MM.1S (cell line): Measurements from ENCODE around the gene WWC2.

Experiments used
- EZH2phosphoT487 ChIP-seq: fragments of 300-600 bp; sonication (generic); IDR thresholded peaks from 2 replicates; pipeline ENCODE4 v1.6.1; 2018; ENCODE audit warnings: antibody characterized with exemption, low read length
- TF ChIP-seq, protein P1 (sequence below): fragments of 300-600 bp; sonication (generic); IDR thresholded peaks from 2 replicates; pipeline ENCODE4 v1.5.1; 2016; ENCODE audit warnings: antibody characterized with exemption, low read length, mixed read lengths

DNA sequence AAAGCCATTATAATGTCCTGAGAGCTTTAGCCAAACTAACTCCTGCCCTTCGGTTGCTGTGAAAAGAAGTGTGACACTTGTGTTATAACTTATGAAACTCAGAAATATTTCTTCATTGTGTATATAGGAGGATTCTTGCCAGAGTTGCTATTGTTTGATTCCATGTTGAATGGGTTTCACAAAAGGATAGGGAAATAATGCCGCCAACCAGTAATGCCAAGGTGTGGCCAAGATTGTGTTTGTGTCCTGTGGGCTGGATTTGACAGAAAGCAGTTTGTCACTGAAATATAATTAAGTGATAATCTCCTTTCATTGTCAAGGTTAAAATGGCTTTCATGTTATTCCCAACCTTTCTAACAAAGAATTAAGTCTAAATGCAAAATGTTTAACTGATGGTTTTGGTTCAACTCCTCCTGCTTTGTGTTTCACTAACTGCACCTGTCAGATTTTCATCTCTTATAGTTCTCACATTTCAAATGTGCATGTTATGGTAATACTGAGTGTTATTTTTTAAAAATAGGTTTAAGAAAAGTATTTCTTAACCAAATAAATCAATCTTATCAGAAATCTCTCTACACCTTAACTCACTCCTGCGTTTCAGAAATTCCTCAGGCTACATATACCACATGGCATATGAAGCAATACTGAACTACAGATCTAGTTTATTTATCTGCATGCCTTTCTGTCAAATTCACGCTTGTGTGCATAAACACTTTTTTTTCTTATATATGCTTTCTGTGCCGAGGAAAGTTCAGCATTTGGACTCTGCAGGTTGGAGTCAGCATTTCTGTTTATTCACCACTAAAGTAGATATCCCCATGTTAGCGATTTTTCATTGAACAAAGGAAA, 221.4 kb downstream of the WWC2 start, which contains the start of gene CLDN22:
- TF ChIP-seq, protein P1, sequence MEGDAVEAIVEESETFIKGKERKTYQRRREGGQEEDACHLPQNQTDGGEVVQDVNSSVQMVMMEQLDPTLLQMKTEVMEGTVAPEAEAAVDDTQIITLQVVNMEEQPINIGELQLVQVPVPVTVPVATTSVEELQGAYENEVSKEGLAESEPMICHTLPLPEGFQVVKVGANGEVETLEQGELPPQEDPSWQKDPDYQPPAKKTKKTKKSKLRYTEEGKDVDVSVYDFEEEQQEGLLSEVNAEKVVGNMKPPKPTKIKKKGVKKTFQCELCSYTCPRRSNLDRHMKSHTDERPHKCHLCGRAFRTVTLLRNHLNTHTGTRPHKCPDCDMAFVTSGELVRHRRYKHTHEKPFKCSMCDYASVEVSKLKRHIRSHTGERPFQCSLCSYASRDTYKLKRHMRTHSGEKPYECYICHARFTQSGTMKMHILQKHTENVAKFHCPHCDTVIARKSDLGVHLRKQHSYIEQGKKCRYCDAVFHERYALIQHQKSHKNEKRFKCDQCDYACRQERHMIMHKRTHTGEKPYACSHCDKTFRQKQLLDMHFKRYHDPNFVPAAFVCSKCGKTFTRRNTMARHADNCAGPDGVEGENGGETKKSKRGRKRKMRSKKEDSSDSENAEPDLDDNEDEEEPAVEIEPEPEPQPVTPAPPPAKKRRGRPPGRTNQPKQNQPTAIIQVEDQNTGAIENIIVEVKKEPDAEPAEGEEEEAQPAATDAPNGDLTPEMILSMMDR, result no peak
- TF ChIP-seq EZH2phosphoT487, result no peak
